H1 (cell line): ENCODE measurements around the gene ABLIM1. TPM values are rescaled to one million over a fixed set of nuclear protein-coding genes. Genes with fewer than 3 reads are reported as not detected.

Source experiments
- BACH1 ChIP-seq: IDR thresholded peaks from 2 replicates; pipeline ENCODE4 v1.6.1; 2012; ENCODE audit warnings: low read length, improper control_type of control experiment
- CHD2 ChIP-seq: IDR thresholded peaks from 2 replicates; pipeline ENCODE4 v1.6.1; 2012; ENCODE audit warnings: low read length, improper control_type of control experiment
- CHD7 ChIP-seq: fragments of 300-600 bp; sonication (generic); IDR thresholded peaks from 2 replicates; pipeline ENCODE4 v1.7.1; 2012; ENCODE audit warnings: low read length, moderate library complexity, mild to moderate bottlenecking, inconsistent platforms; ENCODE audit not compliant: insufficient replicate concordance
- CTCF ChIP-seq, 3 experiments: IDR thresholded peaks; 1 replicate in 2 of 3; 2 replicates in 1 of 3; pipeline versions ENCODE4 v1.5.1 to v1.6.1; 2011; ENCODE audit warnings: low read length in 3 of 3, mild to moderate bottlenecking in 3 of 3, inconsistent platforms in 2 of 3, low read depth in 1 of 3, moderate library complexity in 1 of 3; ENCODE audit not compliant: insufficient read depth in 1 of 3; ENCODE audit errors: control extremely low read depth in 1 of 3
- JUN ChIP-seq: IDR thresholded peaks from 2 replicates; pipeline ENCODE4 v1.6.1; 2011; ENCODE audit warnings: low read depth, mild to moderate bottlenecking, improper control_type of control experiment, low read length
- SIRT6 ChIP-seq: IDR thresholded peaks from one replicate; pipeline ENCODE4 v1.7.1; 2012; ENCODE audit warnings: low read length, inconsistent platforms
- TAF7 ChIP-seq: optimal IDR thresholded peaks from 2 replicates; pipeline ENCODE3; 2011; ENCODE audit warnings: low read depth, mild to moderate bottlenecking, inconsistent platforms, low read length, moderate library complexity, borderline replicate concordance
- polyA plus RNA-seq, 7 experiments: library from polyadenylated mRNA; depleted of rRNA in 3 of 7; stranded (reverse) in 5 of 7; unstranded in 2 of 7; fragments of >200 nt in 5 of 7; fragments of 200-250 nt in 2 of 7; gene quantifications; 1 replicate in 5 of 7; 2 replicates in 1 of 7; 4 replicates in 1 of 7; pipeline versions ENCODE4 v1.2.1 to v1.2.3, GENCODE V29; 2011 to 2013; ENCODE audit warnings: missing spikeins in 2 of 7, mixed read lengths in 2 of 7
- total RNA-seq: library from RNA; stranded (reverse); fragmentation: NEBNext Ultra II Directional; extraction: Animal tissue kit (Norgen Biotek cat#: 25700); gene quantifications from 2 replicates; pipeline ENCODE4 v1.2.1, GENCODE V29; 2021

The ABLIM1 gene
- total and polyA plus RNA-seq, 2 of the 8 experiments (the other 6 are each of a cell fraction or from before 2014, with no cell fraction given): 51.2 to 51.7 TPM

GRCh38 chr10:114412907-114413797 is 244.9 kb downstream of the ABLIM1 start (continued):
- TF ChIP-seq CTCF (IDR thresholded peaks at IDR 0.05; ENCODE audit: control extremely low read depth in 1 of 3, insufficient read depth in 1 of 3, low read depth in 1 of 3, low read length in 3 of 3): no peak
- no peak for TF ChIP-seq BACH1
- no peak for TF ChIP-seq TAF7
- TF ChIP-seq CHD7: no peak
- TF ChIP-seq SIRT6: no peak
- no peak for TF ChIP-seq JUN
- TF ChIP-seq CHD2: no peak
